HAP-1 (cell line): ENCODE measurements around the gene FBXL16.

Experiments
- DNase-seq, 2 experiments: peaks; one replicate each; pipeline ENCODE4 v3.0.0-alpha.2; 2016 to 2020; ENCODE audit warnings: low spot score in 2 of 2
- H3K27me3 ChIP-seq: fragments of 250-450 bp; sonication (Bioruptor Pico); 2 replicates; pipeline ENCODE4 v1.5.1; 2020; ENCODE audit warnings: low read depth, mild to moderate bottlenecking, moderate library complexity
- H3K36me3 ChIP-seq: fragments of 250-450 bp; sonication (Bioruptor Pico); replicated peaks from 2 replicates; pipeline ENCODE4 v1.5.1; 2020; ENCODE audit warnings: mild to moderate bottlenecking
- H3K4me1 ChIP-seq: fragments of 250-450 bp; sonication (Bioruptor Pico); 2 replicates; pipeline ENCODE4 v1.5.1; 2020; ENCODE audit warnings: mild to moderate bottlenecking
- H3K4me3 ChIP-seq: fragments of 250-450 bp; sonication (Bioruptor Pico); 2 replicates; pipeline ENCODE4 v1.5.1; 2020; ENCODE audit warnings: mild to moderate bottlenecking, moderate library complexity
- H3K9me3 ChIP-seq: fragments of 250-450 bp; sonication (Bioruptor Pico); 2 replicates; pipeline ENCODE4 v1.5.1; 2020; ENCODE audit warnings: mild to moderate bottlenecking, moderate library complexity
- in situ Hi-C: fragments of 300-500 bp; cut with MboI; formaldehyde crosslinking; loops from 3 replicates; pipeline ENCODE4 v1.14.3; 2020; ENCODE audit warnings: low sequenced_read_pairs, inconsistent platforms, mixed read lengths

Gene FBXL16

GRCh38 chr16:648071-648780 is 57.4 kb downstream of the FBXL16 start:
- Histone ChIP-seq H3K36me3 (peaks cover 24% of the 10 kb centered on the region), H3K27me3 (no peaks in the 10 kb centered on the region), H3K4me3 (peak overlapping the region; percentile 47), H3K9me3 (no peaks in the 10 kb centered on the region), H3K4me1 (peaks cover 13% of the 10 kb centered on the region)
- in situ Hi-C loops: no loop called here
- DNase-seq: peak in 1 of 2 experiments; percentile 66

DNA sequence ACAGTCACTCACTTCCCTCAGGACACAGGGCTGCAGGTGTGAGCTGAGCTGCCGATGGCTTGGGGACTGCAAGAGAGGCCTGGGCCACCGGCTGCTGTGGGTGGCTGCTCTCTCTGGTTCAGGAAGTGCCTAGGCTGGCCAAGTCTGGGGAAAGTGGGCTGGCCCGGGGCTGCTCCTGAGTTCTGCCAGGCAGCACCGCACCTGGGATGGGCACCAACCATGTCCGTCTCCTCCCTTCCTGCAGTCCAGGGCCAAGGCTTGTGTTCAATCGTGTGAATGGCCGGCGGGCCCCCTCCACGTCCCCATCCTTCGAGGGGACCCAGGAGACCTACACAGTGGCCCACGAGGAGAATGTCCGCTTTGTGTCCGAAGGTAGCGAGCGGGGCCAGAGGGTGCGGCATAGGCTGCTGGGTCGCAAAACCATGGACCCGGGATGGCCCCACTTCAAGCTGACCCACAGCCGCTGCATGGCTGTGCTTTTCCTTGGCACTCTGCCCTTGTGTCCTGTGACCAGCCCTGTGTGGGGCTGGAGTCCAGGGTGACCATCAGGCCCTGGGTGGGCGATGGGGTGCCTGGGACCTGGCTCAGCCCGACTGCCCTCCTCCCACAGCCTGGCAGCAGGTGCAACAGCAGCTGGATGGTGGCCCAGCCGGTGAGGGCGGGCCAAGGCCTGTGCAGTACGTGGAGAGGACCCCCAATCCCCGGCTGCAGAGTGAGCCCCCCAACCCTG is 58.3 kb downstream of the FBXL16 start:
- Histone ChIP-seq H3K4me3 (no peak overlapping the region), H3K36me3 (peaks cover 15% of the 10 kb centered on the region), H3K9me3 (no peaks in the 10 kb centered on the region), H3K4me1 (peaks cover 18% of the 10 kb centered on the region), H3K27me3 (no peaks in the 10 kb centered on the region)
- in situ Hi-C loops: no loop called here
- DNase-seq: no peak

GRCh38 chr16:646679-647172 is 58.9 kb downstream of the FBXL16 start:
- peaks cover 18% of the 10 kb centered on the region for H3K4me1 ChIP-seq
- in situ Hi-C loops: no loop called here
- H3K9me3 ChIP-seq: no peaks in the 10 kb centered on the region
- no peaks in the 10 kb centered on the region for H3K27me3 ChIP-seq
- no peak for DNase-seq
- peaks cover 14% of the 10 kb centered on the region for H3K36me3 ChIP-seq
- H3K4me3 ChIP-seq: no peak overlapping the region

- in situ Hi-C loops: no loop called here
- Histone ChIP-seq H3K9me3 (no peaks in the 10 kb centered on the region), H3K4me1 (peaks cover 18% of the 10 kb centered on the region), H3K4me3 (no peak overlapping the region), H3K27me3 (no peaks in the 10 kb centered on the region), H3K36me3 (peaks cover 14% of the 10 kb centered on the region)
- DNase-seq: no peak
These were observed 59.5 kb downstream of the FBXL16 start for GRCh38 chr16:645852-646678.

DNA sequence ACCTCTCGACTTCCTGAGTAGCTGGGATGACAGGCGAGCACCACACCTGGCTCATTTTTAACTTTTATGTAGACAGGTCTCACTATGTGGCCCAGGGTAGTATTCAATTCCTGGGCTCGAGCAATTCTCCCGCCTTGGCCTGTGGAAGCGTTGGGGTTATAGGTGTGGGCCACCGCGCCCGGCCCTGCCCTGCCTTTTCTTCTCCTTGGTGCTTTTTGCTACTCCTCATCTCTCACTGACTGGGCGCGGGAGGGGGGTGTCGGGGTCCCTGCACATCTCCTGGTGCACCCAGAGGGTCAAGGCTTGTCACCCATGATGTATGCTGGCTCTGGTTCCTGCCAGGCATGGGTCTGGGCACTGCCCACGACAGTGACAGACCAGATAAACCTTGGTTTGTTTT is 61.0 kb downstream of the FBXL16 start:
- Histone ChIP-seq H3K4me1 (peaks cover 12% of the 10 kb centered on the region), H3K9me3 (no peaks in the 10 kb centered on the region), H3K4me3 (no peak overlapping the region), H3K36me3 (peaks cover 14% of the 10 kb centered on the region; the same call in 1 of the 2 replicates), H3K27me3 (no peaks in the 10 kb centered on the region)
- in situ Hi-C loops: no loop called here
- DNase-seq: no peak

DNA sequence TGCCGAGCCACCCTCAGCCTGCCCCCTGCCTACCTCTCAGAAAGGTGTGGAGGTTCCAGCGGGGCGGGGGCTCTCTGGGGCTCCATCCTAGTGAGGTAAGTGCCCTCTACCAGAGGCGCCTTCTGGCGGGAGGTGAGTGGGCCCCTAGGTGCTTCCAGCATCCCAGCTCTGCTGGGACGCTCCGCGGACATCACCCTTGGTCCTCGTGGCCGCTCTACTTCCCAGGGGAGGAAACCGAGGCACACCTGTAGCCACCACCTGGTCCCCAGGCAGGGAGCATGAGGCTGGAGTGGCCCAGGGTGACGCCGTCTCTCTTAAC is 62.6 kb downstream of the FBXL16 start:
- H3K27me3 ChIP-seq: no peaks in the 10 kb centered on the region
- peak overlapping the region; percentile 57 for H3K4me3 ChIP-seq
- in situ Hi-C loops: no loop called here
- H3K9me3 ChIP-seq: no peaks in the 10 kb centered on the region
- no peak for DNase-seq
- peaks cover 5% of the 10 kb centered on the region for H3K4me1 ChIP-seq
- H3K36me3 ChIP-seq: peaks cover 14% of the 10 kb centered on the region; the same call in 1 of the 2 replicates
